Activated naive CD4-positive, alpha-beta T cell treated with Interleukin-2 at 50 U/mL for 16 hours (primary cell): Measurements from ENCODE around the gene ZNF705A.
"Not testable (repeated sequence)": the region's sequence is repeated elsewhere in the genome, so short reads cannot be mapped to it uniquely, and the experiment has no call there.

Source experiments
- DNase-seq: peaks from one replicate; pipeline ENCODE4 v3.0.0-alpha.2; 2020

The ZNF705A gene

GRCh38 chr12:8188088-8188487, 31.3 kb downstream of the ZNF705A start:
- not testable (repeated sequence) for DNase-seq

GRCh38 chr12:8197685-8198308, 41.0 kb downstream of the ZNF705A start:
- DNase-seq = not testable (repeated sequence)

GRCh38 chr12:8218711-8219382, 62.0 kb downstream of the ZNF705A start:
- DNase-seq = not testable (repeated sequence)

GRCh38 chr12:8221375-8221774, 64.6 kb downstream of the ZNF705A start:
- not testable (repeated sequence) for DNase-seq

- DNase-seq = not testable (repeated sequence)
Observed at GRCh38 chr12:8221844-8222243, 65.0 kb downstream of the ZNF705A start.

- not testable (repeated sequence) for DNase-seq
Observed at GRCh38 chr12:8222303-8222702, 65.5 kb downstream of the ZNF705A start.

- not testable (repeated sequence) for DNase-seq
Observed at GRCh38 chr12:8223646-8224045, 66.8 kb downstream of the ZNF705A start.

- not testable (repeated sequence) for DNase-seq
Observed at GRCh38 chr12:8224782-8225181, 68.0 kb downstream of the ZNF705A start.

- DNase-seq = no peak
Observed at GRCh38 chr12:8226355-8226754, 69.5 kb downstream of the ZNF705A start.

GRCh38 chr12:8226992-8227731, 70.3 kb downstream of the ZNF705A start, which contains the start of gene FAM90A1:
Gene FAM90A1, minus strand, starts transcription at chr12:8227618. Its CDS starts 2,786 bp downstream, at chr12:8224832.
- not testable (repeated sequence) for DNase-seq

- not testable (repeated sequence) for DNase-seq
Observed at GRCh38 chr12:8227732-8228077, 70.9 kb downstream of the ZNF705A start.

GRCh38 chr12:8228607-8229006, 71.8 kb downstream of the ZNF705A start:
- not testable (repeated sequence) for DNase-seq

GRCh38 chr12:8229486-8229885, 72.7 kb downstream of the ZNF705A start:
- not testable (repeated sequence) for DNase-seq
